HG03342 (cell line): ENCODE data around the gene RASA3.

Experiments
- ATAC-seq: cut with Tn5 transposase; IDR thresholded peaks from one replicate; pipeline ENCODE4 v1.9.1; 2021; ENCODE audit warnings: mild to moderate bottlenecking, moderate library complexity; ENCODE audit not compliant: unreplicated experiment

Gene RASA3

GRCh38 chr13:113974304-113975281 is 157.8 kb downstream of the RASA3 start:
- ATAC-seq, result no peak

- no peak for ATAC-seq
Measured at GRCh38 chr13:113973218-113974164, 158.9 kb downstream of the RASA3 start, which contains the start of gene C13orf46. Gene C13orf46 (minus strand): TSS chr13:113974076. CDS start chr13:113973997, 79 bp downstream.

- no peak for ATAC-seq
Measured at GRCh38 chr13:113972451-113973217, 159.8 kb downstream of the RASA3 start.

- no peak for ATAC-seq
Measured at GRCh38 chr13:113971471-113972231, 160.8 kb downstream of the RASA3 start.

- ATAC-seq, result no peak
Measured at GRCh38 chr13:113970810-113971470, 161.5 kb downstream of the RASA3 start.

GRCh38 chr13:113969973-113970611 is 162.3 kb downstream of the RASA3 start:
- ATAC-seq, result no peak

- no peak for ATAC-seq
Measured at GRCh38 chr13:113969311-113969972, 163.0 kb downstream of the RASA3 start.

GRCh38 chr13:113968463-113969310 is 163.7 kb downstream of the RASA3 start:
- no peak for ATAC-seq

- ATAC-seq, result no peak
Measured at GRCh38 chr13:113967729-113968462, 164.5 kb downstream of the RASA3 start.

- ATAC-seq, result no peak
Measured at GRCh38 chr13:113967206-113967720, 165.2 kb downstream of the RASA3 start.

- no peak for ATAC-seq
Measured at GRCh38 chr13:113965968-113966884, 166.2 kb downstream of the RASA3 start.

GRCh38 chr13:113965383-113965874 is 167.0 kb downstream of the RASA3 start:
- no peak for ATAC-seq

- no peak for ATAC-seq
Measured at GRCh38 chr13:113964251-113964995, 168.0 kb downstream of the RASA3 start.

GRCh38 chr13:113963376-113963775 is 169.0 kb downstream of the RASA3 start:
- ATAC-seq, result no peak
